Measurements from ENCODE around the gene STYXL1. TPM values are rescaled to one million over a fixed set of nuclear protein-coding genes. Genes with fewer than 3 reads are reported as not detected.
A peak's percentile ranks its signal among the peaks of the same experiment; 100 is the strongest.

The STYXL1 gene
- total and polyA plus RNA-seq, 7 donors = 9.4 to 81.4 (median 30.7) TPM

- TF ChIP-seq POLR2AphosphoS5 (IDR thresholded peaks at IDR 0.05) (no peak), CTCF (IDR thresholded peaks at IDR 0.05) (no peak), EP300 (IDR thresholded peaks at IDR 0.05) (no peak)
- H3K27ac ChIP-seq = no peak overlapping the region
- peaks cover 0 to 31% (median 0%) of the 10 kb centered on the region in 4 donors for H3K36me3 ChIP-seq
- H3K9me3 ChIP-seq = no peaks in the 10 kb centered on the region
- no peak for DNase-seq
- intact Hi-C loops (cut with DNase I) = no loop called here
- H3K4me1 ChIP-seq = peaks cover 0 to 65% (median 49%) of the 10 kb centered on the region in 4 donors
- no peak overlapping the region for H3K4me3 ChIP-seq
- 92 to 97% methylated on average over 5 of the region's 5 CpGs for WGBS, 2 donors
- no peaks in the 10 kb centered on the region for H3K27me3 ChIP-seq
Observed at GRCh38 chr7:76050545-76050944, 2.7 kb upstream of the STYXL1 start.

GRCh38 chr7:76049295-76049694, 1.5 kb upstream of the STYXL1 start:
- peaks cover 0 to 20% (median 0%) of the 10 kb centered on the region in 4 donors for H3K36me3 ChIP-seq
- WGBS, 2 donors = 86 to 87% methylated on average over 6 of the region's 6 CpGs
- no peak for DNase-seq
- TF ChIP-seq POLR2A (IDR thresholded peaks at IDR 0.05) (no peak), CTCF (IDR thresholded peaks at IDR 0.05) (no peak), POLR2AphosphoS5 (IDR thresholded peaks at IDR 0.05) (no peak), EP300 (IDR thresholded peaks at IDR 0.05) (no peak)
- H3K4me3 ChIP-seq = peak overlapping the region in 1 of 4 donors; percentile 79
- peaks cover 0 to 61% (median 43%) of the 10 kb centered on the region in 4 donors for H3K4me1 ChIP-seq
- peak overlapping the region; percentile 87 to 96 (median 91) for H3K27ac ChIP-seq
- no peaks in the 10 kb centered on the region for H3K27me3 ChIP-seq
- intact Hi-C loops (cut with DNase I) = loop anchor here (10.0 kb wide), 1 partner anchor 116 kb away; no protein-coding TSS in a partner anchor
- H3K9me3 ChIP-seq = no peaks in the 10 kb centered on the region

GRCh38 chr7:76048668-76048988, 828 bp upstream of the STYXL1 start:
- Histone ChIP-seq H3K4me3 (peak overlapping the region; percentile 56 to 96 (median 74)), H3K36me3 (peaks cover 0 to 19% (median 0%) of the 10 kb centered on the region in 4 donors), H3K9me3 (no peaks in the 10 kb centered on the region), H3K27me3 (no peaks in the 10 kb centered on the region), H3K4me1 (peaks cover 0 to 55% (median 37%) of the 10 kb centered on the region in 4 donors), H3K27ac (peak overlapping the region; percentile 87 to 96 (median 91))
- intact Hi-C loops (cut with DNase I) = loop anchor here (10.0 kb wide), 1 partner anchor 116 kb away; no protein-coding TSS in a partner anchor
- TF ChIP-seq POLR2A (IDR thresholded peaks at IDR 0.05) (no peak), CTCF (IDR thresholded peaks at IDR 0.05) (peak in 2 of 4 experiments; percentile 10 to 18)
- WGBS, 2 donors = 1 to 3% methylated on average over 9 of the region's 9 CpGs
- DNase-seq = no peak

- H3K9me3 ChIP-seq = no peaks in the 10 kb centered on the region
- no peak for DNase-seq
- H3K36me3 ChIP-seq = peaks cover 0 to 7% (median 0%) of the 10 kb centered on the region in 4 donors
- TF ChIP-seq POLR2A (IDR thresholded peaks at IDR 0.05) = no peak
- no peak for TF ChIP-seq EP300 (IDR thresholded peaks at IDR 0.05)
- no peak for TF ChIP-seq POLR2AphosphoS5 (IDR thresholded peaks at IDR 0.05)
- no peak for TF ChIP-seq CTCF (IDR thresholded peaks at IDR 0.05)
- peaks cover 0 to 45% (median 33%) of the 10 kb centered on the region in 4 donors for H3K4me1 ChIP-seq
- 0 to 1% methylated on average over 21 of the region's 21 CpGs for WGBS, 2 donors
- H3K27ac ChIP-seq = peak overlapping the region; percentile 87 to 96 (median 91)
- H3K27me3 ChIP-seq = no peaks in the 10 kb centered on the region
- H3K4me3 ChIP-seq = peak overlapping the region; percentile 56 to 96 (median 74)
- intact Hi-C loops (cut with DNase I) = loop anchor here (10.0 kb wide), 1 partner anchor 117 kb away; no protein-coding TSS in a partner anchor
Observed at GRCh38 chr7:76047305-76047810, 442 bp downstream of the STYXL1 start.

All from sigmoid colon (tissue), 7 donors.